ENCODE results near the gene OR6C2.
"Not testable (repeated sequence)": the region's sequence is repeated elsewhere in the genome, so short reads cannot be mapped to it uniquely, and the experiment has no call there.

Gene OR6C2

GRCh38 chr12:55470088-55470829 is 26.4 kb downstream of the OR6C2 start, which contains the start of gene OR6C70:
TSS of gene OR6C70 (minus strand) at chr12:55470138. CDS start at chr12:55470138, 0 bp downstream.
- no peak within 1 kb of the TSS for H3K27ac ChIP-seq (ENCODE audit: insufficient read depth, low read length, poor library complexity, severe bottlenecking)
- DNase-seq: no peak
- H3K36me3 ChIP-seq (ENCODE audit: control insufficient read depth, insufficient read depth, low read length): no peaks in the 10 kb centered on the region
- no peaks in the 10 kb centered on the region for H3K27me3 ChIP-seq (replicated peaks; ENCODE audit: control insufficient read depth, insufficient read depth, low read length, poor library complexity, severe bottlenecking)
- no peak within 1 kb of the TSS for H3K4me3 ChIP-seq (ENCODE audit: insufficient read depth, low read depth, low read length, poor library complexity, severe bottlenecking)
- H3K9me3 ChIP-seq (ENCODE audit: control insufficient read depth, low read length): no peaks in the 10 kb centered on the region
- H3K4me1 ChIP-seq (ENCODE audit: control insufficient read depth, insufficient read depth, low read length, poor library complexity, severe bottlenecking): no peaks in the 10 kb centered on the region

GRCh38 chr12:55472264-55472663 is 28.4 kb downstream of the OR6C2 start:
- no peaks in the 10 kb centered on the region for H3K27me3 ChIP-seq (replicated peaks; ENCODE audit: control insufficient read depth, insufficient read depth, low read length, poor library complexity, severe bottlenecking)
- no peak for DNase-seq
- no peaks in the 10 kb centered on the region for H3K36me3 ChIP-seq (ENCODE audit: control insufficient read depth, insufficient read depth, low read length)
- no peak overlapping the region for H3K4me3 ChIP-seq (ENCODE audit: insufficient read depth, low read depth, low read length, poor library complexity, severe bottlenecking)
- H3K9me3 ChIP-seq (ENCODE audit: control insufficient read depth, low read length): no peaks in the 10 kb centered on the region
- H3K4me1 ChIP-seq (ENCODE audit: control insufficient read depth, insufficient read depth, low read length, poor library complexity, severe bottlenecking): no peaks in the 10 kb centered on the region
- no peak overlapping the region for H3K27ac ChIP-seq (ENCODE audit: insufficient read depth, low read length, poor library complexity, severe bottlenecking)

- not testable (repeated sequence) for H3K36me3 ChIP-seq (ENCODE audit: control insufficient read depth, insufficient read depth, low read length); DNase-seq; H3K4me1 ChIP-seq (ENCODE audit: control insufficient read depth, insufficient read depth, low read length, poor library complexity, severe bottlenecking); H3K27ac ChIP-seq (ENCODE audit: insufficient read depth, low read length, poor library complexity, severe bottlenecking); H3K4me3 ChIP-seq (ENCODE audit: insufficient read depth, low read depth, low read length, poor library complexity, severe bottlenecking); H3K27me3 ChIP-seq (replicated peaks; ENCODE audit: control insufficient read depth, insufficient read depth, low read length, poor library complexity, severe bottlenecking); H3K9me3 ChIP-seq (ENCODE audit: control insufficient read depth, low read length)
These were observed 35.3 kb downstream of the OR6C2 start for GRCh38 chr12:55479136-55479535.

- not testable (repeated sequence) for H3K27ac ChIP-seq (ENCODE audit: insufficient read depth, low read length, poor library complexity, severe bottlenecking); H3K9me3 ChIP-seq (ENCODE audit: control insufficient read depth, low read length); H3K4me1 ChIP-seq (ENCODE audit: control insufficient read depth, insufficient read depth, low read length, poor library complexity, severe bottlenecking); H3K27me3 ChIP-seq (replicated peaks; ENCODE audit: control insufficient read depth, insufficient read depth, low read length, poor library complexity, severe bottlenecking); H3K4me3 ChIP-seq (ENCODE audit: insufficient read depth, low read depth, low read length, poor library complexity, severe bottlenecking); DNase-seq; H3K36me3 ChIP-seq (ENCODE audit: control insufficient read depth, insufficient read depth, low read length)
These were observed 40.4 kb downstream of the OR6C2 start for GRCh38 chr12:55484284-55484683.

GRCh38 chr12:55492078-55492477 is 48.2 kb downstream of the OR6C2 start, which contains the start of gene OR6C68:
TSS of gene OR6C68 (plus strand) at chr12:55492378. CDS start at chr12:55492378, 0 bp downstream.
- H3K27me3 ChIP-seq (replicated peaks; ENCODE audit: control insufficient read depth, insufficient read depth, low read length, poor library complexity, severe bottlenecking): no peaks in the 10 kb centered on the region
- DNase-seq: no peak
- H3K9me3 ChIP-seq (ENCODE audit: control insufficient read depth, low read length): no peaks in the 10 kb centered on the region
- H3K4me3 ChIP-seq (ENCODE audit: insufficient read depth, low read depth, low read length, poor library complexity, severe bottlenecking): no peak within 1 kb of the TSS
- H3K4me1 ChIP-seq (ENCODE audit: control insufficient read depth, insufficient read depth, low read length, poor library complexity, severe bottlenecking): no peaks in the 10 kb centered on the region
- no peaks in the 10 kb centered on the region for H3K36me3 ChIP-seq (ENCODE audit: control insufficient read depth, insufficient read depth, low read length)
- H3K27ac ChIP-seq (ENCODE audit: insufficient read depth, low read length, poor library complexity, severe bottlenecking): no peak within 1 kb of the TSS

- Histone ChIP-seq H3K36me3 (ENCODE audit: control insufficient read depth, insufficient read depth, low read length) (no peaks in the 10 kb centered on the region), H3K4me3 (ENCODE audit: insufficient read depth, low read depth, low read length, poor library complexity, severe bottlenecking) (no peak overlapping the region), H3K4me1 (ENCODE audit: control insufficient read depth, insufficient read depth, low read length, poor library complexity, severe bottlenecking) (no peaks in the 10 kb centered on the region), H3K27ac (ENCODE audit: insufficient read depth, low read length, poor library complexity, severe bottlenecking) (no peak overlapping the region), H3K9me3 (ENCODE audit: control insufficient read depth, low read length) (no peaks in the 10 kb centered on the region), H3K27me3 (replicated peaks; ENCODE audit: control insufficient read depth, insufficient read depth, low read length, poor library complexity, severe bottlenecking) (no peaks in the 10 kb centered on the region)
- no peak for DNase-seq
These were observed 51.6 kb downstream of the OR6C2 start for GRCh38 chr12:55495490-55495889.

- Histone ChIP-seq H3K9me3 (ENCODE audit: control insufficient read depth, low read length) (no peaks in the 10 kb centered on the region), H3K4me1 (ENCODE audit: control insufficient read depth, insufficient read depth, low read length, poor library complexity, severe bottlenecking) (no peaks in the 10 kb centered on the region), H3K36me3 (ENCODE audit: control insufficient read depth, insufficient read depth, low read length) (no peaks in the 10 kb centered on the region), H3K4me3 (ENCODE audit: insufficient read depth, low read depth, low read length, poor library complexity, severe bottlenecking) (no peak overlapping the region), H3K27me3 (replicated peaks; ENCODE audit: control insufficient read depth, insufficient read depth, low read length, poor library complexity, severe bottlenecking) (no peaks in the 10 kb centered on the region), H3K27ac (ENCODE audit: insufficient read depth, low read length, poor library complexity, severe bottlenecking) (no peak overlapping the region)
- no peak for DNase-seq
These were observed 55.4 kb downstream of the OR6C2 start for GRCh38 chr12:55499231-55499630.

- H3K27ac ChIP-seq (ENCODE audit: insufficient read depth, low read length, poor library complexity, severe bottlenecking): no peak overlapping the region
- H3K36me3 ChIP-seq (ENCODE audit: control insufficient read depth, insufficient read depth, low read length): no peaks in the 10 kb centered on the region
- no peaks in the 10 kb centered on the region for H3K27me3 ChIP-seq (replicated peaks; ENCODE audit: control insufficient read depth, insufficient read depth, low read length, poor library complexity, severe bottlenecking)
- H3K9me3 ChIP-seq (ENCODE audit: control insufficient read depth, low read length): no peaks in the 10 kb centered on the region
- DNase-seq: no peak
- no peaks in the 10 kb centered on the region for H3K4me1 ChIP-seq (ENCODE audit: control insufficient read depth, insufficient read depth, low read length, poor library complexity, severe bottlenecking)
- no peak overlapping the region for H3K4me3 ChIP-seq (ENCODE audit: insufficient read depth, low read depth, low read length, poor library complexity, severe bottlenecking)
These were observed 56.0 kb downstream of the OR6C2 start for GRCh38 chr12:55499810-55500252.

GRCh38 chr12:55501601-55502000 is 57.7 kb downstream of the OR6C2 start:
- no peaks in the 10 kb centered on the region for H3K4me1 ChIP-seq (ENCODE audit: control insufficient read depth, insufficient read depth, low read length, poor library complexity, severe bottlenecking)
- H3K27me3 ChIP-seq (replicated peaks; ENCODE audit: control insufficient read depth, insufficient read depth, low read length, poor library complexity, severe bottlenecking): no peaks in the 10 kb centered on the region
- no peak for DNase-seq
- no peak overlapping the region for H3K27ac ChIP-seq (ENCODE audit: insufficient read depth, low read length, poor library complexity, severe bottlenecking)
- no peak overlapping the region for H3K4me3 ChIP-seq (ENCODE audit: insufficient read depth, low read depth, low read length, poor library complexity, severe bottlenecking)
- no peaks in the 10 kb centered on the region for H3K9me3 ChIP-seq (ENCODE audit: control insufficient read depth, low read length)
- H3K36me3 ChIP-seq (ENCODE audit: control insufficient read depth, insufficient read depth, low read length): no peaks in the 10 kb centered on the region
